ENCODE measurements around the gene ZNF207.
"Not testable (repeated sequence)": the region's sequence is repeated elsewhere in the genome, so short reads cannot be mapped to it uniquely, and the experiment has no call there.

ZNF207 gene

GRCh38 chr17:32335046-32335445, 14.9 kb upstream of the ZNF207 start:
- DNase-seq (ENCODE audit: low read depth in 2 of 2): no peak

- DNase-seq (ENCODE audit: low read depth in 2 of 2): no peak
Measured at GRCh38 chr17:32335687-32336086, 14.3 kb upstream of the ZNF207 start.

DNA sequence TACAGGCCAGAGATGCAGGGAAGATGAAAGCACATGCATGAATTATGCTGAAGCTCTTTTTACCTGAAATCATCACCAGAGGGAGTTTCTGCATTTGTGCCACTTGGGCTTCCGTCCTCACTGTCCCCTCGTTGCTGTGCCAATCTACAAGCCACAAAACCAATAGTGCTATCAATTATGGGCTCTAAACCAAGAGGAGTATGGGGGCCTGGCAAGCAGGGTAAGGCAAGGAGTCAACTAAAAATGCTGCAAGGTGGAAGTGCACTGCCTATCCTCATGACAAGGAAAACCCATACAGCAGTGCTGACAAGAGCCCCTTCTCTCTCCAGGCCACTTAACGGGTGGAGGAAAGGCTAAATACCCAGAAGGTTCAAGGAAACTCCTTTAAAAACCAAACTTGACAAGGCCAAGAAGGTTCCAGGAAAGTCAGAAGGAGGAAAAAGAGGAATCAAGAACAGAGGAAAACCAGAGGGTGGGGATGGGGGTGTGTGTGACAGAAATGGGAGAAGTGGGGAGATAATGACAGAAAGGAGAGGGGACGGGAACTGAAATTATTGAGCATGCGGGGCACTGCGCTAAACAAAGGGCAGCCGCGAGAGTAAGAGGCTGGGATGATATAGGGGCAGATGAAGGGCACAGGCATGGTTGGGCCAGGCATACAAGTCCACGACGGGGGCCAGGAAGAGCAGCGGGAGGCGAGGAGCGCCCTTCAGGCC, 8.7 kb upstream of the ZNF207 start:
- no peak for DNase-seq (ENCODE audit: low read depth in 2 of 2)

GRCh38 chr17:32341857-32342602, 7.9 kb upstream of the ZNF207 start, which contains the start of gene C17orf75:
Gene C17orf75, minus strand, starts transcription at chr17:32342173. Its CDS starts 34 bp downstream, at chr17:32342139.
- DNase-seq (ENCODE audit: low read depth in 2 of 2): peak; percentile 59 to 62

- DNase-seq (ENCODE audit: low read depth in 2 of 2): no peak
Measured at GRCh38 chr17:32342603-32343325, 7.2 kb upstream of the ZNF207 start.

- no peak for DNase-seq (ENCODE audit: low read depth in 2 of 2)
Measured at GRCh38 chr17:32345951-32346600, 3.9 kb upstream of the ZNF207 start.

DNA sequence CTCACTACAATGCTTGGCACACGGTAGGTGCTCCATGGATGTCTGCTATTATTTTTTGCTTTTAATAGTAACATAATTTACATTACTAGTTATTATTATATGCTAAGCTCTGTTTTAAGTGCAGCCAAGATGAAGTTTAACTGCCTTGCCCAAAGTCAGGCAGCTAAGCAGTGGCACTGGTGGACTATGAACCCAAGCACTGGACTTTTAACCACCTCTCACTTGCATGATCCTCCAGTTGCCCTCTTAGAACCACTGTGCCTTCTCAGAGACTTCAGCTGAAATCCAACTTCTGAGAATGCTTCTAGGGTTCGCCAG, 1.5 kb upstream of the ZNF207 start:
- DNase-seq (ENCODE audit: low read depth in 2 of 2): no peak

DNA sequence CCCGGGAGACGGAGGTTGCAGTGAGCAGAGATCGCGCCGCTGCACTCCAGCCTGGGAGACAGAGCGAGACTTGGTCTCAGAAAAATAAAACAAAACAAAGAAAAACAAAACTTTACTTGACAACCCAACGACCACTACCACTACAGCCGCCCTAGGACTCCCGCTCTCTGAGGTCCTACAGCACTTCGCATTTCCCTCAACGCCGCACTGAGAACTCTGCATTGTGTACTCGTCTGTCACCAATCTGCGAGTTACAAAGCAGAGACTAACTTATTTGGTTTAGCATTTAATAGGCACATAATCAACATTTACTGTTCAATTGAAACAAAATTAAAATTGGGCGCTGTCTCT, 479 bp upstream of the ZNF207 start:
- no peak for DNase-seq (ENCODE audit: low read depth in 2 of 2)

DNA sequence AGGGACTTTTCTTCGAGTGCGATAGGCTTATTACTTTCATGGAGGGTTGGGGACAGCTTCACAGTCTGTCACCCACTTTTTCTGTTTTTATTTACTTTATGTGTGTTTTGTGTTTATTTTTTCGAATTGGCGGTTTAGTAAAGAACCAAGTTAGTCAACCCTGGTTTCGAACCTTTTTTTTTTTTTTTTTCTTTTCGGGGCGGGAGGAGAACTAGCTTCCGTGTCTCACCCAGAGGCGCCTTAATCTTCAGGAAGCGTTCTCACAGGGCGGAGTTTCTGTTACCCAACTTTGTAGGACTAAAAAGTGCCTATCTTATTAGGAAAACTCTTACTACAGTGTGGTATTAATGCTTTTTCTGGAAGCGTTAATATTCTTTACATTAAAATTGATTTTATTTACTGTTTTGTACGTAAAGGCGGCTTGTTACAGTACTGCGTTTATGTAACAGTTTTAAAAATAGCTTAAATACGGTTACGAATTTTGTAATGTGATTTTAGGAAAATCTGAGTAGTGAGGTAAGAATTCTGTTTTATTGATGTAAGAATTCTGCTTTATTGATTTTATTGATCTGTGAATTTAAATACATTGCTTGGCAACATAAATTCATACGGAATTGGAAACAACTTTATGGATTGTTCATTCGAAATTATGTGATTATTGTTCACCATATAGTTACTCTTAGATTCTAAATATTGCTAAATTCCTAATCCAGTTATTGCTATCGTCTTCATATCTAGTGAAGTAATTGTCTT, 885 bp downstream of the ZNF207 start:
- DNase-seq (ENCODE audit: low read depth in 2 of 2): no peak

DNA sequence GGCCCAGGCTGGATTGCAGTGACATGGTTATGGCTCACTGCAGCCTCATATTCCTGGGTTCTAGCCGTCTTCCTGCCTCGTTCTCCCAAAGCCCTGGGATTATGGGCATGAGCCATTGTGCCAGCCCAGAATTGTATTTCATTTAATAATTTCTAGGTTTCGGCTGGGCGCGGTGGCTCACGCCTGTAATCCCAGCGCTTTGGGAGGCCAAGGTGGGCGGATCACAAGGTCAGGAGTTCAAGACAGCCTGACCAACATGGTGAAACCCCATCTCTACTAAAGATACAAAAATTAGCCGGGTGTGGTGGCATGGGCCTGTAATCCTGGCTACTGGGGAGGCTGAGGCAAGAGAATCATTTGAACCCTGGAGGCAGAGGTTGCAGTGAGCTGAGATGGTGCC, 2.8 kb downstream of the ZNF207 start:
- DNase-seq (ENCODE audit: low read depth in 2 of 2): not testable (repeated sequence)

DNA sequence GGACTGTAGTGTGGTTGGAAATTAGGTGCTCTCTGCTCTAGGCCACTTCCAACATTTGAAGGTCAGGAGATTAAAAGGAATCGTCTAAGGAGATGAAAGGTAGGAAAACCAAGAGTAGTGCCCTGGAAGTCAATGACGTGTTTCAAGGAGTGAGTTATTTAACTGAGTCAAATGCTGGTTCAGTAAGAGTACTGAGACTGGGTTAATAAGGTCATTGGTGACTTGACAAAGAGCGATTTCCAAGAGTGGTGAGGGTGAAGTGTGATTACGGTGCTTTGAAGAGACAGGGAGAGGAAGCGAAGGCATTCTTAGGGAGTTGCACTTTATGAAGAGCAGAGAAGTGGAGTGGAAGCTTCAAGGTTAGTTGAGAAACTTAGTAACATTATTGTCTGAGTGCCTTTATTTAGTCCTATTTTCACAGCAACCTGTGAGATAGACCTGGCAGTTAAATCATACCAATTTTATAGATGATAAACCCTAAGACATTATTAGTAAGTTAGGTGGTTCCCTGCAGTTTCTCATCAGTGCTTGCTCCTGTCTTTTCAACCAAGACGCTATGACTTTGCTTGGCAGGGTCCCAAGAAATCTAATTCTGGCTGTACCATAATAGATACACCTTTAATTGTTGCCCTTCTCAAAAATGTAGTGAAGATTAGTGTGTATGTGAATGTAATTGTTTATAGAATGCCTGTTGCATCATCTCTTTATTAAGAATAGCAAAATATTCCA, 5.9 kb downstream of the ZNF207 start:
- no peak for DNase-seq (ENCODE audit: low read depth in 2 of 2)

DNA sequence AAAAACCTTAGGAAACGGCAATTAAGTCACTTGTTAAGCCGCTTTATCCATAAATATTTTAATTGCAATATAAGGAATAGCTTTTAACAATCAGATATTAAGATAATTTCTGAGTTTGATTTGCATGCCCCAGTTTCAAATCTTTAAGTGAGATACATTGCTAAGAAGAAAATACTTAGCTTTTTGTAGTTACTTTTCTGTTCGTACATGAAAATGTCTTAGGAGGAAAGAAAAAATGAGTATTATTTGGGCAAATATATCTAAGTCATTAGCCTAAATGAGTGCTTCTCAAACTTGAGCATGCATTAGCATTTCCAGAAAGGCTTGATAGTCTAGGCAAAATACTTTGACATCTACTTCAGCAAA, 6.4 kb downstream of the ZNF207 start:
- no peak for DNase-seq (ENCODE audit: low read depth in 2 of 2)

- DNase-seq (ENCODE audit: low read depth in 2 of 2): no peak
Measured at GRCh38 chr17:32356750-32357149, 6.8 kb downstream of the ZNF207 start.

DNA sequence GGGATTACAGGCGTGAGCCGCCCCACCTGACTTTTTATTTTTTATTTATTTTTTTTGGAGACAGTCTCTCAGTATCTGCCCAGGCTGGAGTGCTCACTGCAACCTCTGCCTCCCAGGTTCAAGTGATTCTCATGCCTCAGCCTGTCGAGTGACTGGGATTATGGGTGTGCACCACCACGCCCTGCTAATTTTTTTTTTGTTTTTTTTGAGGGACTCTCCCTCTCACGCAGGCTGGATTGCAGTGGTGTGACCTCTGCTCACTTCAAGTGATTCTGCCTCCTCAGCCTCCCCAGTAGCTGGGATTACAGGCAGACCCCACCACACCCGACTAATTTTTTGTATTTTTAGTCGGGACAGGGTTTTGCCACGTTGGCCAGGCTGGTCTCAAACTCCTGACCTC, 7.7 kb downstream of the ZNF207 start:
- no peak for DNase-seq (ENCODE audit: low read depth in 2 of 2)

DNA sequence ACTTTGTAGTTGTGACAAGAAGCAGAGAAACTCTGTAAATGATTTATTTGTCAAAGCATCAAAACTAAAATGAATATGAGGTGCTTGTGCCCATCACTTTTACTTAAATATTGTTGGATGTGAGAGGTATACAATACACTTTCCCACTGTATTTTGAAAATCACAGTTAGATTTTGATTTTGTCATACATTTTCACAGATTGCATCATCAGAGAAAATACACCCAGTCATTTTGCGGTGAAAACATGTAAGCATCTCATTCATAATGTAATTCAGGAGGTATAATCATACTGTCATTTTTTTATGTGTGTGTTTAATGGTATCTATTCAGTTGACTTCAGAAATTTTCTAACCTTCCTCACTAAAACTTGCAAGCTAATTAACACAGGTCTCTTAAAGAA, 11.3 kb downstream of the ZNF207 start:
- DNase-seq (ENCODE audit: low read depth in 2 of 2): no peak

DNA sequence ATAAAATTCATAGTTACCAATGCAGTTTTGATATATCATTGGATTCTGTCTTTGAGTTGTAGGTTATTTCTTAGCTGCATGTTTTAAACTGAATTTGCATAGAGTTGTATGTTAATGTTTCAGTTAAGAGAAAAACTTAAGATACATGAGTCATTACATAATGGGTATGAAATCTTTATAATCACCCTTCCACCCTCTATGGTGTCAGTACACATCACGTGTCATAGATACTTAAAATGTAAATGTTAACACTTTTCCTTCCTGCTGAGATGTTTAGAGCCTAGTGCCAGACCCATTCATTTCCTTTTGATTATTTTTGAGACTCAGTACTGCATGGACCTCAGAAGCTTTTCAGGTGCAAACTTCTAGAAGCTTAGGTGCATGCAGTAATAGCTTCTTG, 20.5 kb downstream of the ZNF207 start:
- no peak for DNase-seq (ENCODE audit: low read depth in 2 of 2)

- no peak for DNase-seq (ENCODE audit: low read depth in 2 of 2)
Measured at GRCh38 chr17:32382526-32383223, 32.7 kb downstream of the ZNF207 start.

DNA sequence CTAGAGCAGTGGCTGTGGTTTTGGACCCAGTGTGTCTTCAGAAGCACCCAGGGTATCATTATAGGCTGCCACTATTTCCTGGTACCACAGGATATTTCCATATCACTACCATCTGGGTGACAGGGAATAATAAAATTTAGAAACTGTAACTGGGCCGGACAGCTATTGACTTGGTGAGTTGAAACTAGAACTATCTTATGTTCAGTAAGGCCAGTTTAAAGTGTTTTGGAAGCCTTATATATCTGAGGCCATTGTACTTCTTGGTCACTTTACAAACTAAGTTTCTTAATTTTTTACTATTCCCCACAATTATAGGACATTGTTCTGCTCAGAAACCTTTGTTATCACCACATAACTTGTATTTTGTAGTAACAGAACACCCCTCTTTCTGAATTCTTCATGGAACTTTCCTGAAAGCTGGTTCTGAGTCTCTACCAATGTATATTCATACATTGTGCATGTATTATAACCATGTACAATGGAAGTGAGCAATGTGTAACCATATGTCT, 34.0 kb downstream of the ZNF207 start:
- no peak for DNase-seq (ENCODE audit: low read depth in 2 of 2)

GRCh38 chr17:32385121-32385520, 35.2 kb downstream of the ZNF207 start:
- DNase-seq (ENCODE audit: low read depth in 2 of 2): no peak

- no peak for DNase-seq (ENCODE audit: low read depth in 2 of 2)
Measured at GRCh38 chr17:32385971-32386370, 36.0 kb downstream of the ZNF207 start.

Data from stimulated activated CD8-positive, alpha-beta memory T cell treated with anti-CD3 and anti-CD28 coated beads, Interleukin-15, amount 100 ng/mL, for 4 hours (primary cell).